ENCODE measurements around the gene PTPRB.

Gene PTPRB

GRCh38 chr12:70467476-70467875 lies 169.8 kb downstream of the PTPRB start:
- no peak for DNase-seq
- Histone ChIP-seq H4K20me1 (ENCODE audit: insufficient read depth, low read length) (no peaks in the 10 kb centered on the region), H3K27ac (ENCODE audit: low read length) (no peak overlapping the region), H3K36me3 (ENCODE audit: insufficient read depth, low read length) (no peaks in the 10 kb centered on the region), H3K9me3 (ENCODE audit: insufficient read depth, low read length, severe bottlenecking) (peaks cover 3% of the 10 kb centered on the region), H3K4me3 (ENCODE audit: low read depth in 1 of 2, low read length in 2 of 2) (no peak overlapping the region), H3K9ac (ENCODE audit: low read depth, low read length) (no peak overlapping the region), H3K79me2 (ENCODE audit: insufficient read depth, low read length) (no peaks in the 10 kb centered on the region), H3K27me3 (ENCODE audit: insufficient read depth, low read length, poor library complexity) (no peaks in the 10 kb centered on the region), H3K4me2 (ENCODE audit: insufficient read depth, low read length) (no peak overlapping the region), H3K4me1 (ENCODE audit: insufficient read depth, low read length) (no peaks in the 10 kb centered on the region), H2AFZ (ENCODE audit: low read depth, low read length) (no peak overlapping the region)
- no peak for ATAC-seq (ENCODE audit: insufficient read depth, low read depth)
- no peak for TF ChIP-seq EZH2 (IDR thresholded peaks at IDR 0.05; ENCODE audit: borderline replicate concordance, low read depth, low read length, severe bottlenecking)
- TF ChIP-seq CTCF (IDR thresholded peaks at IDR 0.05; ENCODE audit: borderline replicate concordance, extremely low read depth, low read length, poor library complexity, severe bottlenecking), result no peak

- ATAC-seq (ENCODE audit: insufficient read depth, low read depth), result no peak
- no peak overlapping the region for H3K9ac ChIP-seq (ENCODE audit: low read depth, low read length)
- H3K4me2 ChIP-seq (ENCODE audit: insufficient read depth, low read length), result no peak overlapping the region
- no peaks in the 10 kb centered on the region for H3K36me3 ChIP-seq (ENCODE audit: insufficient read depth, low read length)
- no peak overlapping the region for H3K4me3 ChIP-seq (ENCODE audit: low read depth in 1 of 2, low read length in 2 of 2)
- H2AFZ ChIP-seq (ENCODE audit: low read depth, low read length), result no peak overlapping the region
- H3K79me2 ChIP-seq (ENCODE audit: insufficient read depth, low read length), result no peaks in the 10 kb centered on the region
- TF ChIP-seq CTCF (IDR thresholded peaks at IDR 0.05; ENCODE audit: borderline replicate concordance, extremely low read depth, low read length, poor library complexity, severe bottlenecking) (no peak), EZH2 (IDR thresholded peaks at IDR 0.05; ENCODE audit: borderline replicate concordance, low read depth, low read length, severe bottlenecking) (no peak)
- H3K4me1 ChIP-seq (ENCODE audit: insufficient read depth, low read length), result no peaks in the 10 kb centered on the region
- H4K20me1 ChIP-seq (ENCODE audit: insufficient read depth, low read length), result no peaks in the 10 kb centered on the region
- DNase-seq, result no peak
- no peak overlapping the region for H3K27ac ChIP-seq (ENCODE audit: low read length)
- no peaks in the 10 kb centered on the region for H3K27me3 ChIP-seq (ENCODE audit: insufficient read depth, low read length, poor library complexity)
- H3K9me3 ChIP-seq (ENCODE audit: insufficient read depth, low read length, severe bottlenecking), result peaks cover 3% of the 10 kb centered on the region
These were observed 170.5 kb downstream of the PTPRB start for GRCh38 chr12:70466753-70467152.

Data from DND-41 (cell line).